Measurements from ENCODE around the gene TMED6. TPM values are rescaled to one million over a fixed set of nuclear protein-coding genes. Genes with fewer than 3 reads are reported as not detected.
A peak's percentile ranks its signal among the peaks of the same experiment; 100 is the strongest.
"Not testable (repeated sequence)": the region's sequence is repeated elsewhere in the genome, so short reads cannot be mapped to it uniquely, and the experiment has no call there.

The TMED6 gene
- total RNA-seq, 1 experiment from 2014 or later: 0.91 TPM

- H3K27me3 ChIP-seq (ENCODE audit: insufficient read depth, low read length): no peaks in the 10 kb centered on the region
- H3K36me3 ChIP-seq (ENCODE audit: control insufficient read depth in 1 of 2, insufficient read depth in 2 of 2, low read length in 2 of 2): peaks cover 40 to 52% of the 10 kb centered on the region in 2 experiments; a peak in 3 of 4 replicates
- H3K4me2 ChIP-seq (ENCODE audit: low read length): no peak overlapping the region
- BruUV-seq (replicated peaks): no TSS peak
- no peak for TF ChIP-seq CTCF (IDR thresholded peaks at IDR 0.05 in 2 of 3, conservative IDR thresholded peaks at IDR 0.05 in 1 of 3; ENCODE audit: borderline replicate concordance in 1 of 3, insufficient read depth in 1 of 3, low read depth in 2 of 3, low read length in 2 of 3)
- 0 out of 2 replicates have a peak, but pooled peaks have one; percentile 22 for TF ChIP-seq SIN3A (IDR thresholded peaks at IDR 0.05; ENCODE audit: low read depth)
- CTCF ChIA-PET: no interaction called here
- RAD21 ChIA-PET (ENCODE audit: low non-redundant PET in 1 of 2, low total read pairs in 2 of 2, uncharacterized antibody in 2 of 2, unreplicated experiment in 2 of 2): no interaction called here
- peaks cover 7 to 25% of the 10 kb centered on the region in 2 experiments for H3K4me1 ChIP-seq (ENCODE audit: control insufficient read depth in 1 of 2, insufficient read depth in 2 of 2, low read length in 2 of 2)
- peaks cover 24% of the 10 kb centered on the region for H3K79me2 ChIP-seq (ENCODE audit: insufficient read depth, low read length)
- intact Hi-C loops (cut with micrococcal nuclease): no loop called here
- H4K20me1 ChIP-seq (ENCODE audit: insufficient read depth): no peaks in the 10 kb centered on the region
- no peak for DNase-seq (ENCODE audit: low read depth, low spot score)
- no peaks in the 10 kb centered on the region for H3K9me3 ChIP-seq (ENCODE audit: control insufficient read depth in 1 of 2, insufficient read depth in 1 of 2, low read depth in 1 of 2, low read length in 2 of 2)
- POLR2A ChIA-PET: no interaction called here
- no peak overlapping the region for H3K27ac ChIP-seq (ENCODE audit: low read depth, low read length)
- no peak overlapping the region for H2AFZ ChIP-seq (ENCODE audit: low read depth, low read length, poor library complexity, severe bottlenecking)
- H3K9ac ChIP-seq (ENCODE audit: low read length): no peak overlapping the region
- ATAC-seq: no peak
- no peaks in the 10 kb centered on the region for H3K9me2 ChIP-seq (ENCODE audit: insufficient read depth)
- no peak overlapping the region for H3K4me3 ChIP-seq (replicated peaks in 1 of 2; ENCODE audit: low read depth in 1 of 2, low read length in 2 of 2)
These were observed 12.5 kb upstream of the TMED6 start for GRCh38 chr16:69364088-69364487.

- no peak overlapping the region for H3K4me3 ChIP-seq (replicated peaks in 1 of 2; ENCODE audit: low read depth in 1 of 2, low read length in 2 of 2)
- H4K20me1 ChIP-seq (ENCODE audit: insufficient read depth): no peaks in the 10 kb centered on the region
- intact Hi-C loops (cut with micrococcal nuclease): no loop called here
- DNase-seq (ENCODE audit: low read depth, low spot score) (no peak), ATAC-seq (no peak)
- H2AFZ ChIP-seq (ENCODE audit: low read depth, low read length, poor library complexity, severe bottlenecking): no peak overlapping the region
- no peaks in the 10 kb centered on the region for H3K9me3 ChIP-seq (ENCODE audit: control insufficient read depth in 1 of 2, insufficient read depth in 1 of 2, low read depth in 1 of 2, low read length in 2 of 2)
- no peaks in the 10 kb centered on the region for H3K27me3 ChIP-seq (ENCODE audit: insufficient read depth, low read length)
- no peak overlapping the region for H3K27ac ChIP-seq (ENCODE audit: low read depth, low read length)
- peaks cover 22% of the 10 kb centered on the region for H3K79me2 ChIP-seq (ENCODE audit: insufficient read depth, low read length)
- POLR2A ChIA-PET: no interaction called here
- CTCF ChIA-PET: no interaction called here
- TF ChIP-seq POLR2AphosphoS5 (IDR thresholded peaks at IDR 0.05; ENCODE audit: low read depth, low read length) (no peak), ZBTB33 (IDR thresholded peaks at IDR 0.05; ENCODE audit: extremely low read depth, insufficient replicate concordance, low read length) (no peak), CBX3 (IDR thresholded peaks at IDR 0.05; ENCODE audit: low read depth) (no peak), SRF (IDR thresholded peaks at IDR 0.05; ENCODE audit: low read depth) (no peak), EGR1 (IDR thresholded peaks at IDR 0.05; ENCODE audit: low read depth) (no peak), JUND (IDR thresholded peaks at IDR 0.05) (no peak), ZNF274 (IDR thresholded peaks at IDR 0.05; ENCODE audit: low read depth, low read length) (no peak), CEBPB (IDR thresholded peaks at IDR 0.05; ENCODE audit: low read depth) (peak; percentile 77)
- BruUV-seq (replicated peaks): no TSS peak
- no peaks in the 10 kb centered on the region for H3K9me2 ChIP-seq (ENCODE audit: insufficient read depth)
- RAD21 ChIA-PET (ENCODE audit: low non-redundant PET in 1 of 2, low total read pairs in 2 of 2, uncharacterized antibody in 2 of 2, unreplicated experiment in 2 of 2): no interaction called here
- H3K4me1 ChIP-seq (ENCODE audit: control insufficient read depth in 1 of 2, insufficient read depth in 2 of 2, low read length in 2 of 2): peaks cover 7 to 25% of the 10 kb centered on the region in 2 experiments
- H3K9ac ChIP-seq (ENCODE audit: low read length): no peak overlapping the region
- H3K36me3 ChIP-seq (ENCODE audit: control insufficient read depth in 1 of 2, insufficient read depth in 2 of 2, low read length in 2 of 2): peaks cover 35 to 48% of the 10 kb centered on the region in 2 experiments; a peak in 3 of 4 replicates
- H3K4me2 ChIP-seq (ENCODE audit: low read length): no peak overlapping the region
These were observed 11.7 kb upstream of the TMED6 start for GRCh38 chr16:69363281-69363717.

DNA sequence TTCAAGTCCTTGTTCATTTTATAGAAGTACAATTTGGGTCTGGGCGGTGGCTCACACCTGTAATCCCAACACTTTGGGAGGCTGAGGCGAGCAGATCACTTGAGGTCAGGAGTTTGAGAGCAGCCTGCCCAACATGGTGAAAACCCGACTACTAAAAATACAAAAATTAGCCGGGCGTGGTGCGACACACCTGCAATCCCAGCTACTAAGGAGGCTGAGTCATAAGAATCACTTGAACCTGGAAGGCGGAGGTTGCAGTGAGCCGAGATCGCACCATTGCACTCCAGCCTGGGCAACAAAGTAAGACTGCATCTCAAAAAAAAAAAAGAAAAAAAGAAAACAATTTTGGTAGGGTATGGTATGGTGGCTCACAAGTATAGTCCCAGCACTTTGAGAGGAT, 8.5 kb upstream of the TMED6 start:
- CTCF ChIA-PET; H2AFZ ChIP-seq (ENCODE audit: low read depth, low read length, poor library complexity, severe bottlenecking); H3K4me3 ChIP-seq (replicated peaks in 1 of 2; ENCODE audit: low read depth in 1 of 2, low read length in 2 of 2); DNase-seq (ENCODE audit: low read depth, low spot score); intact Hi-C loops (cut with micrococcal nuclease); H3K9ac ChIP-seq (ENCODE audit: low read length); RAD21 ChIA-PET (ENCODE audit: low non-redundant PET in 1 of 2, low total read pairs in 2 of 2, uncharacterized antibody in 2 of 2, unreplicated experiment in 2 of 2); H3K9me2 ChIP-seq (ENCODE audit: insufficient read depth); BruUV-seq (replicated peaks); H4K20me1 ChIP-seq (ENCODE audit: insufficient read depth); H3K27me3 ChIP-seq (ENCODE audit: insufficient read depth, low read length); POLR2A ChIA-PET; H3K9me3 ChIP-seq (ENCODE audit: control insufficient read depth in 1 of 2, insufficient read depth in 1 of 2, low read depth in 1 of 2, low read length in 2 of 2): not testable (repeated sequence)
- Histone ChIP-seq H3K79me2 (ENCODE audit: insufficient read depth, low read length) (peaks cover 13% of the 10 kb centered on the region), H3K36me3 (ENCODE audit: control insufficient read depth in 1 of 2, insufficient read depth in 2 of 2, low read length in 2 of 2) (peaks cover 24 to 36% of the 10 kb centered on the region in 2 experiments; a peak in 2 of 4 replicates), H3K4me1 (ENCODE audit: control insufficient read depth in 1 of 2, insufficient read depth in 2 of 2, low read length in 2 of 2) (peaks cover 7 to 25% of the 10 kb centered on the region in 2 experiments), H3K27ac (ENCODE audit: low read depth, low read length) (peak overlapping the region; percentile 40; the same call in 1 of the 2 replicates), H3K4me2 (ENCODE audit: low read length) (peak overlapping the region; percentile 46)
- peak; percentile 52 for ATAC-seq
